ENCODE data around the gene CERK. TPM values are rescaled to one million over a fixed set of nuclear protein-coding genes. Genes with fewer than 3 reads are reported as not detected.

The CERK gene
- total RNA-seq, 1 donor from 2014 or later = 38.4 TPM

GRCh38 chr22:46672731-46673130 lies 65.3 kb downstream of the CERK start:
- Mint-ChIP-seq H3K4me3 (ENCODE audit: unreplicated experiment) (no peak overlapping the region), H3K36me3 (ENCODE audit: unreplicated experiment) (peaks cover 15% of the 10 kb centered on the region), H3K9me3 (ENCODE audit: unreplicated experiment) (no peaks in the 10 kb centered on the region), H3K27ac (ENCODE audit: unreplicated experiment) (no peak overlapping the region), H3K4me1 (ENCODE audit: unreplicated experiment) (peaks cover 8% of the 10 kb centered on the region), H3K27me3 (ENCODE audit: unreplicated experiment) (no peaks in the 10 kb centered on the region)
- DNase-seq (ENCODE audit: extremely low spot score, unreplicated experiment) = no peak
- no peak for TF ChIP-seq CTCF (IDR thresholded peaks at IDR 0.05)

- Mint-ChIP-seq H3K36me3 (ENCODE audit: unreplicated experiment) (peaks cover 17% of the 10 kb centered on the region), H3K9me3 (ENCODE audit: unreplicated experiment) (no peaks in the 10 kb centered on the region), H3K4me1 (ENCODE audit: unreplicated experiment) (peaks cover 8% of the 10 kb centered on the region), H3K4me3 (ENCODE audit: unreplicated experiment) (no peak overlapping the region), H3K27ac (ENCODE audit: unreplicated experiment) (no peak overlapping the region), H3K27me3 (ENCODE audit: unreplicated experiment) (no peaks in the 10 kb centered on the region)
- no peak for DNase-seq (ENCODE audit: extremely low spot score, unreplicated experiment)
- TF ChIP-seq CTCF (IDR thresholded peaks at IDR 0.05) = no peak
Measured at GRCh38 chr22:46671824-46672432, 66.1 kb downstream of the CERK start.

GRCh38 chr22:46669201-46669600 lies 68.9 kb downstream of the CERK start:
- Mint-ChIP-seq H3K4me3 (ENCODE audit: unreplicated experiment) (no peak overlapping the region), H3K9me3 (ENCODE audit: unreplicated experiment) (no peaks in the 10 kb centered on the region), H3K36me3 (ENCODE audit: unreplicated experiment) (peaks cover 18% of the 10 kb centered on the region), H3K4me1 (ENCODE audit: unreplicated experiment) (peaks cover 8% of the 10 kb centered on the region), H3K27me3 (ENCODE audit: unreplicated experiment) (no peaks in the 10 kb centered on the region), H3K27ac (ENCODE audit: unreplicated experiment) (peak overlapping the region; percentile 88)
- no peak for TF ChIP-seq CTCF (IDR thresholded peaks at IDR 0.05)
- DNase-seq (ENCODE audit: extremely low spot score, unreplicated experiment) = no peak

- no peak for DNase-seq (ENCODE audit: extremely low spot score, unreplicated experiment)
- no peak for TF ChIP-seq CTCF (IDR thresholded peaks at IDR 0.05)
- Mint-ChIP-seq H3K36me3 (ENCODE audit: unreplicated experiment) (peaks cover 18% of the 10 kb centered on the region), H3K4me1 (ENCODE audit: unreplicated experiment) (peaks cover 8% of the 10 kb centered on the region), H3K9me3 (ENCODE audit: unreplicated experiment) (no peaks in the 10 kb centered on the region), H3K4me3 (ENCODE audit: unreplicated experiment) (no peak overlapping the region), H3K27ac (ENCODE audit: unreplicated experiment) (no peak overlapping the region), H3K27me3 (ENCODE audit: unreplicated experiment) (no peaks in the 10 kb centered on the region)
Measured at GRCh38 chr22:46668116-46668515, 69.9 kb downstream of the CERK start.

- H3K9me3 Mint-ChIP-seq (ENCODE audit: unreplicated experiment) = no peaks in the 10 kb centered on the region
- no peaks in the 10 kb centered on the region for H3K27me3 Mint-ChIP-seq (ENCODE audit: unreplicated experiment)
- no peak for TF ChIP-seq CTCF (IDR thresholded peaks at IDR 0.05)
- peaks cover 18% of the 10 kb centered on the region for H3K36me3 Mint-ChIP-seq (ENCODE audit: unreplicated experiment)
- peaks cover 8% of the 10 kb centered on the region for H3K4me1 Mint-ChIP-seq (ENCODE audit: unreplicated experiment)
- H3K4me3 Mint-ChIP-seq (ENCODE audit: unreplicated experiment) = no peak overlapping the region
- H3K27ac Mint-ChIP-seq (ENCODE audit: unreplicated experiment) = no peak overlapping the region
- no peak for DNase-seq (ENCODE audit: extremely low spot score, unreplicated experiment)
Measured at GRCh38 chr22:46667245-46667623, 70.8 kb downstream of the CERK start.

Measured in osteocyte (in vitro differentiated cells).